Cardiac muscle cell (in vitro differentiated cells and primary cell): Measurements from ENCODE around the gene SP140. TPM values are rescaled to one million over a fixed set of nuclear protein-coding genes. Genes with fewer than 3 reads are reported as not detected.

Source experiments
- DNase-seq, 2 donors: peaks; one replicate each; pipeline versions ENCODE4 v3.0.0 to v3.0.0-alpha.2; 2010 to 2017; ENCODE audit warnings: low read depth in 1 of 2, low spot score in 1 of 2
- H3K27ac ChIP-seq: fragments of 200-600 bp; sonication (generic); 2 replicates; pipeline ENCODE4 v1.5.1; 2016
- H3K27me3 ChIP-seq: fragments of 200-600 bp; sonication (generic); 2 replicates; pipeline ENCODE4 v1.6.0; 2016; ENCODE audit warnings: control low read depth
- H3K36me3 ChIP-seq: fragments of 200-600 bp; sonication (generic); 2 replicates; pipeline ENCODE4 v1.5.1; 2016; ENCODE audit warnings: control low read depth
- H3K4me1 ChIP-seq: fragments of 200-600 bp; sonication (generic); 2 replicates; pipeline ENCODE4 v1.8.1; 2017; ENCODE audit warnings: low read depth, mild to moderate bottlenecking, mixed run types
- H3K4me3 ChIP-seq: fragments of 200-600 bp; sonication (generic); 2 replicates; pipeline ENCODE4 v1.5.1; 2016; ENCODE audit warnings: mild to moderate bottlenecking
- H3K9me3 ChIP-seq: fragments of 200-600 bp; sonication (generic); 2 replicates; pipeline ENCODE4 v1.5.1; 2017; ENCODE audit warnings: low read depth, mild to moderate bottlenecking, control low read depth
- CTCF ChIP-seq: IDR thresholded peaks from 2 replicates; pipeline ENCODE4 v1.5.1; 2012; ENCODE audit warnings: low read depth, mild to moderate bottlenecking, low read length
- polyA plus RNA-seq: library from polyadenylated mRNA; unstranded; fragments of >200 nt; fragmentation: Nextera tagmentation; extraction: Ambion mirVana; gene quantifications from 2 replicates; pipeline ENCODE4 v1.2.1, GENCODE V29; 2016
- total RNA-seq: library from RNA; depleted of rRNA; stranded (reverse); fragments of >200 nt; gene quantifications from 2 replicates; pipeline ENCODE4 v1.2.3, GENCODE V29; 2016

The SP140 gene
- total and polyA plus RNA-seq, 2 experiments from 2014 or later: 0.12 to 0.53 TPM

- Histone ChIP-seq H3K4me3 (no peak overlapping the region), H3K9me3 (no peaks in the 10 kb centered on the region), H3K27ac (no peak overlapping the region), H3K36me3 (no peaks in the 10 kb centered on the region), H3K27me3 (no peaks in the 10 kb centered on the region), H3K4me1 (no peaks in the 10 kb centered on the region)
- peak; percentile 3 for TF ChIP-seq CTCF
- no peak for DNase-seq
Observed at GRCh38 chr2:230323385-230324106, 98.0 kb downstream of the SP140 start.

GRCh38 chr2:230324503-230324902, 99.0 kb downstream of the SP140 start:
- no peaks in the 10 kb centered on the region for H3K27me3 ChIP-seq
- no peak for DNase-seq
- no peaks in the 10 kb centered on the region for H3K4me1 ChIP-seq
- no peak for TF ChIP-seq CTCF
- H3K36me3 ChIP-seq: no peaks in the 10 kb centered on the region
- H3K9me3 ChIP-seq: no peaks in the 10 kb centered on the region
- H3K4me3 ChIP-seq: no peak overlapping the region
- H3K27ac ChIP-seq: no peak overlapping the region

- Histone ChIP-seq H3K27ac (no peak overlapping the region), H3K36me3 (no peaks in the 10 kb centered on the region), H3K4me3 (no peak overlapping the region), H3K27me3 (no peaks in the 10 kb centered on the region), H3K4me1 (no peaks in the 10 kb centered on the region), H3K9me3 (no peaks in the 10 kb centered on the region)
- DNase-seq: no peak
- TF ChIP-seq CTCF: no peak
Observed at GRCh38 chr2:230325316-230326243, 100.0 kb downstream of the SP140 start.

- Histone ChIP-seq H3K9me3 (no peaks in the 10 kb centered on the region), H3K4me3 (no peak within 1 kb of the TSS), H3K4me1 (no peaks in the 10 kb centered on the region), H3K36me3 (no peaks in the 10 kb centered on the region), H3K27me3 (no peaks in the 10 kb centered on the region), H3K27ac (no peak within 1 kb of the TSS)
- no peak for TF ChIP-seq CTCF
- peak in 1 of 2 donors; percentile 84 for DNase-seq
Observed at GRCh38 chr2:230326453-230327417, 101.2 kb downstream of the SP140 start, which contains the start of gene SP140L. Gene SP140L, plus strand, starts transcription at chr2:230327193. Its CDS starts 77 bp downstream, at chr2:230327270.
